NAMALWA (cell line): ENCODE results near the gene CREB5.

ENCODE experiments used
- DNase-seq: peaks from one replicate; pipeline ENCODE4 v3.0.0-alpha.2; 2015; ENCODE audit warnings: low spot score

Gene CREB5

GRCh38 chr7:28684650-28685241 is 272.4 kb downstream of the CREB5 start:
- peak; percentile 52 for DNase-seq

- DNase-seq, result peak; percentile 27
Observed at GRCh38 chr7:28685242-28685643, 272.9 kb downstream of the CREB5 start.

- DNase-seq, result peak; percentile 72
Observed at GRCh38 chr7:28685644-28686417, 273.5 kb downstream of the CREB5 start.

- DNase-seq, result no peak
Observed at GRCh38 chr7:28686418-28686800, 274.1 kb downstream of the CREB5 start.

- DNase-seq, result no peak
Observed at GRCh38 chr7:28687537-28687936, 275.2 kb downstream of the CREB5 start.

- DNase-seq, result no peak
Observed at GRCh38 chr7:28688174-28688573, 275.9 kb downstream of the CREB5 start.

GRCh38 chr7:28688651-28689050 is 276.3 kb downstream of the CREB5 start:
- no peak for DNase-seq

GRCh38 chr7:28695300-28696295 is 283.3 kb downstream of the CREB5 start:
- no peak for DNase-seq

GRCh38 chr7:28697913-28698563 is 285.7 kb downstream of the CREB5 start:
- no peak for DNase-seq

GRCh38 chr7:28698840-28699239 is 286.5 kb downstream of the CREB5 start:
- DNase-seq, result no peak

- no peak for DNase-seq
Observed at GRCh38 chr7:28700096-28700495, 287.8 kb downstream of the CREB5 start.

- no peak for DNase-seq
Observed at GRCh38 chr7:28700790-28701203, 288.5 kb downstream of the CREB5 start.

GRCh38 chr7:28701731-28702130 is 289.4 kb downstream of the CREB5 start:
- DNase-seq, result no peak

- no peak for DNase-seq
Observed at GRCh38 chr7:28702171-28702570, 289.9 kb downstream of the CREB5 start.

- DNase-seq, result no peak
Observed at GRCh38 chr7:28703037-28703765, 290.9 kb downstream of the CREB5 start.

- DNase-seq, result no peak
Observed at GRCh38 chr7:28704706-28705105, 292.4 kb downstream of the CREB5 start.

- peak; percentile 70 for DNase-seq
Observed at GRCh38 chr7:28705350-28705749, 293.0 kb downstream of the CREB5 start.

GRCh38 chr7:28706584-28706983 is 294.3 kb downstream of the CREB5 start:
- no peak for DNase-seq

GRCh38 chr7:28707291-28707690 is 295.0 kb downstream of the CREB5 start:
- no peak for DNase-seq

- no peak for DNase-seq
Observed at GRCh38 chr7:28708033-28708951, 296.0 kb downstream of the CREB5 start.
